GM18526 (cell line): ENCODE data around the gene HSPA5.

ENCODE experiments used
- POLR2A ChIP-seq: IDR thresholded peaks from 3 replicates; pipeline ENCODE4 v1.6.1; 2011; ENCODE audit not compliant: insufficient read length; ENCODE audit errors: extremely low read depth

Gene HSPA5

GRCh38 chr9:125204477-125204876, 36.7 kb downstream of the HSPA5 start:
- no peak for TF ChIP-seq POLR2A

- TF ChIP-seq POLR2A: no peak
These were observed 38.1 kb downstream of the HSPA5 start for GRCh38 chr9:125202846-125203618.

- TF ChIP-seq POLR2A: peak; percentile 91
These were observed 40.7 kb downstream of the HSPA5 start, which contains the start of gene RABEPK for GRCh38 chr9:125200216-125201047. RABEPK (plus strand) TSS chr9:125200542; CDS start chr9:125203014, 2,472 bp downstream.

GRCh38 chr9:125190361-125190801, 50.8 kb downstream of the HSPA5 start:
- no peak for TF ChIP-seq POLR2A

GRCh38 chr9:125189361-125190289, 51.5 kb downstream of the HSPA5 start, which contains the start of gene PPP6C:
PPP6C (minus strand) TSS chr9:125189803; CDS start chr9:125189718, 85 bp downstream.
- peak; percentile 79 for TF ChIP-seq POLR2A

- TF ChIP-seq POLR2A: no peak
These were observed 52.2 kb downstream of the HSPA5 start for GRCh38 chr9:125189011-125189360.
